Measurements from ENCODE around the gene GNAO1. TPM values are rescaled to one million over a fixed set of nuclear protein-coding genes. Genes with fewer than 3 reads are reported as not detected.

The GNAO1 gene
- total RNA-seq, 1 donor from 2014 or later: 0.53 TPM

DNA sequence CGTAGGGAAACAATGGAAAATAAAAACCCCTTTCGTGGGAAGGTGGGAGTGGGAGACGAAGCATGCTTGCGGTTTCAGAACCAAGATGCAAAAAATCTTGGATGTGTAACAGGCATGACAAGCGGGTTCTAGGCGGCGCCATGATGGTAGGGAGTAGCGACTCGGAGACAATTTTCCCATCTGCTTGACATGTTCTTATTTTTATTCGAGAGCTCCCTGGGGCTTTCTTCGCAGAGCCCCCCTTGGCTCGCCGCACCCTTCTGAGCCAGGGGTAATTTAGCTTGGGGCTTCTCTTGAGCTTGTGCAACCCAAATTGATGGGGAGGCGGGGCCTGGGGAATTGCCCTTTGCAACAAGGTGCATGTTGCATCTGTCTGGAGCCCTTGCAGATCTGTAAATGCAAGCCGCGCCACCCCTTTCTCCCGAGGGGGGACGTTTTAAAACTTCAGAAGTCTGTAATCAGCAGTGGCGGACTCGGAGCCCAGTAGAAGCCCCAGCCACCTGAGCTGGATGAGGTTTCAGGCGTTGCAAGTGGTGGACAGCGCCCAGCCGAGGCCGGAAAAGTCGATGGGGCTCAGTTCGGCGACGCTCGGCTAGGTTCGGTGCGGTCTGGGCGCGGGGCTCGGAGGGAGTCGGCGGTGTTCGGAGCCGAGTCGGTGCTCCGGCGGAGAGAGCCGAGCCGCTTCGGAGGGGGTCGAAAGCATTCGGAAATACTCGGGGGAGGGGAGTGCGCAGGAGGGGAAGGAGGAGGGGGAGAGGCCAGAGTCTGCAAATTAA, 2.9 kb downstream of the GNAO1 start:
- Histone ChIP-seq H3K4me1 (peaks cover 0 to 19% of the 10 kb centered on the region in 2 donors), H3K36me3 (no peaks in the 10 kb centered on the region), H3K27me3 (no peaks in the 10 kb centered on the region), H3K9me3 (no peaks in the 10 kb centered on the region), H3K27ac (no peak overlapping the region), H3K4me3 (peak overlapping the region; percentile 33 to 40)
- TF ChIP-seq, protein P1, sequence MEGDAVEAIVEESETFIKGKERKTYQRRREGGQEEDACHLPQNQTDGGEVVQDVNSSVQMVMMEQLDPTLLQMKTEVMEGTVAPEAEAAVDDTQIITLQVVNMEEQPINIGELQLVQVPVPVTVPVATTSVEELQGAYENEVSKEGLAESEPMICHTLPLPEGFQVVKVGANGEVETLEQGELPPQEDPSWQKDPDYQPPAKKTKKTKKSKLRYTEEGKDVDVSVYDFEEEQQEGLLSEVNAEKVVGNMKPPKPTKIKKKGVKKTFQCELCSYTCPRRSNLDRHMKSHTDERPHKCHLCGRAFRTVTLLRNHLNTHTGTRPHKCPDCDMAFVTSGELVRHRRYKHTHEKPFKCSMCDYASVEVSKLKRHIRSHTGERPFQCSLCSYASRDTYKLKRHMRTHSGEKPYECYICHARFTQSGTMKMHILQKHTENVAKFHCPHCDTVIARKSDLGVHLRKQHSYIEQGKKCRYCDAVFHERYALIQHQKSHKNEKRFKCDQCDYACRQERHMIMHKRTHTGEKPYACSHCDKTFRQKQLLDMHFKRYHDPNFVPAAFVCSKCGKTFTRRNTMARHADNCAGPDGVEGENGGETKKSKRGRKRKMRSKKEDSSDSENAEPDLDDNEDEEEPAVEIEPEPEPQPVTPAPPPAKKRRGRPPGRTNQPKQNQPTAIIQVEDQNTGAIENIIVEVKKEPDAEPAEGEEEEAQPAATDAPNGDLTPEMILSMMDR (IDR thresholded peaks at IDR 0.05): no peak
- intact Hi-C loops (cut with DNase I): loop anchor here (5.0 to 10.0 kb wide), 4 partner anchors 73 to 1259 kb away; partner anchors contain the start of genes IRX5 and MT1E
- DNase-seq (ENCODE audit: low spot score in 2 of 2): peak in 1 of 2 donors; percentile 82

DNA sequence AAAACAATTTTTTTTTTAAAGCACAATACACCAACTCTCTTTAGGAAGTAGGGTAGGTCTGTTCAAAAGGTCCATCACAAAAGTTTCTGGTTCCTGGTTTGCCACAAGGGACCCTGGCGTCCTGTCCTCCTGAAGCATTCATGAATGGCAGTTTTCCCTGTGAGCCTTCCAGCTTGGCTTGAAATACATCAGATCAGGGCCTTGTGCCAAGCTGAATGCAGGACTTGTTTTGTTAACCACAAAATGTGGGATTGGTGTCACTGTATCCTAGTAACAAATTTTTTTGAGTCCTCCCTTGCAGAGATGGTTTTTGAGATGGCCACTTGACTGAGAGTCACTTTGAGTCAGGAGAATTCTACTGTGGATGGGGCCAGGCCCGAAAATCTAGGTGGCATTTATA, 3.9 kb downstream of the GNAO1 start:
- Histone ChIP-seq H3K27ac (no peak overlapping the region), H3K27me3 (no peaks in the 10 kb centered on the region), H3K4me3 (no peak overlapping the region), H3K36me3 (no peaks in the 10 kb centered on the region), H3K4me1 (peaks cover 0 to 15% of the 10 kb centered on the region in 2 donors), H3K9me3 (no peaks in the 10 kb centered on the region)
- TF ChIP-seq, protein P1 (IDR thresholded peaks at IDR 0.05): no peak
- intact Hi-C loops (cut with DNase I): loop anchor here (10.0 kb wide), 1 partner anchor 1260 kb away; the partner anchor contains the start of gene IRX5
- no peak for DNase-seq (ENCODE audit: low spot score in 2 of 2)

DNA sequence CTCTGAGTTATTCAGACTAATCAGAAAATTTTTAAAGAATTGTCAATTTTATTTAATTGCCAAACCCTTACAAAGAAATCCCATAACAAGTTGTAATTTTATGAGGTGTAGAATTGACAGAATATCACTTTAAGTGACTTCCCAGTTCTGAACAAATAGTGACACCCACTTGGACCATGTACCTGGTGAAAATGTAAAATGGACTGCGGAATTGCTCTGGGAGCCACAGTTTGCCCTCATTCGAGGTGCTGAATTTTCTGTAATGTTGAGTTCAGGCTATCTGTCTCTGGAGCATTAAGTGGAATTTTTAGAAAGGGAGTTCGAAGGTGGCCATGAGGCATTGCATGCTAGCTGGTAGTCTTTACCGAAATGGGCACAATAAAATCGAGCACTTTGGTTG, 5.1 kb downstream of the GNAO1 start:
- no peak overlapping the region for H3K27ac ChIP-seq
- H3K9me3 ChIP-seq: no peaks in the 10 kb centered on the region
- H3K36me3 ChIP-seq: no peaks in the 10 kb centered on the region
- peaks cover 0 to 11% of the 10 kb centered on the region in 2 donors for H3K4me1 ChIP-seq
- intact Hi-C loops (cut with DNase I): loop anchor here (10.0 kb wide), 1 partner anchor 1262 kb away; the partner anchor contains the start of gene IRX5
- H3K27me3 ChIP-seq: no peaks in the 10 kb centered on the region
- no peak overlapping the region for H3K4me3 ChIP-seq
- TF ChIP-seq, protein P1 (IDR thresholded peaks at IDR 0.05): no peak
- DNase-seq (ENCODE audit: low spot score in 2 of 2): no peak

DNA sequence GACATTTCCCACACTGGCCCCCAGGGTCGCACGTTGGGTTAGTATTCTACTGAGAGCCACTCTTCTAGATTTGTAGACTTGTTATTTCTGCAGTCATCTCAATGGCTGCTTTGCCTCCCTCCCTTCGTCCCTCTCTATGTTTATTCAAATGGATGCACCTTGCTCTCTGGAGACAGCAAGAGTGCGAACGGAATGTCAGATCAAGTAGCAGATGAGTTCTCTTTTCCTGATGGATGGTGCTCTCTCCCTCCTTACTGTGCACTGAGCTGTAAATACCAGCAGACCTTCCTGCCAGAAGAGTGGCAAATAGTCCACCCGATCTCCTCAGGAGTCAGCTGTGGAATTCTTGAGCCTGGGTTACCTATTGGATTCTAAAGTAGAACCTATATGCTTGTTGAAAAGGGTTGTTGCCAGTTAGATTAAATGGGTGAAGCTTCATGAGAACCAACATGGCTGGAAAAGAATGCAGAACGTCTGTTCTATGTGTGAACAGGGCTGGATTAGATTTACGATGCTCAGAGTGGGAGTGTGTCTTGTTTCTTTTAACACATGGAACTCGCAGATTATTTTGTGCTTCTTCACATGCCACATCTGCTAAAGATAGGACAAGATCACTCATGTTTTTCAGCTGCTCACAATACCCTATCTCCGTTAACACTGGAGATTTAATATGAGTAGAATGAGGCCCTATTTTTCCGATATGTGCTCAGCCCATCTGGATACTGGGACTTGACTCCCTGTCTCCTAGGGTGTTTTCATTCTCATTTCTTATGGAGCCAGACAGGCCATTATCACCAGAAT, 6.1 kb downstream of the GNAO1 start:
- TF ChIP-seq, protein P1 (IDR thresholded peaks at IDR 0.05): no peak
- no peak for DNase-seq (ENCODE audit: low spot score in 2 of 2)
- no peak overlapping the region for H3K4me3 ChIP-seq
- H3K27ac ChIP-seq: no peak overlapping the region
- no peaks in the 10 kb centered on the region for H3K36me3 ChIP-seq
- no peaks in the 10 kb centered on the region for H3K27me3 ChIP-seq
- peaks cover 0 to 3% of the 10 kb centered on the region in 2 donors for H3K4me1 ChIP-seq
- intact Hi-C loops (cut with DNase I): loop anchor here (10.0 kb wide), 1 partner anchor 1263 kb away; the partner anchor contains the start of gene IRX5
- H3K9me3 ChIP-seq: no peaks in the 10 kb centered on the region

DNA sequence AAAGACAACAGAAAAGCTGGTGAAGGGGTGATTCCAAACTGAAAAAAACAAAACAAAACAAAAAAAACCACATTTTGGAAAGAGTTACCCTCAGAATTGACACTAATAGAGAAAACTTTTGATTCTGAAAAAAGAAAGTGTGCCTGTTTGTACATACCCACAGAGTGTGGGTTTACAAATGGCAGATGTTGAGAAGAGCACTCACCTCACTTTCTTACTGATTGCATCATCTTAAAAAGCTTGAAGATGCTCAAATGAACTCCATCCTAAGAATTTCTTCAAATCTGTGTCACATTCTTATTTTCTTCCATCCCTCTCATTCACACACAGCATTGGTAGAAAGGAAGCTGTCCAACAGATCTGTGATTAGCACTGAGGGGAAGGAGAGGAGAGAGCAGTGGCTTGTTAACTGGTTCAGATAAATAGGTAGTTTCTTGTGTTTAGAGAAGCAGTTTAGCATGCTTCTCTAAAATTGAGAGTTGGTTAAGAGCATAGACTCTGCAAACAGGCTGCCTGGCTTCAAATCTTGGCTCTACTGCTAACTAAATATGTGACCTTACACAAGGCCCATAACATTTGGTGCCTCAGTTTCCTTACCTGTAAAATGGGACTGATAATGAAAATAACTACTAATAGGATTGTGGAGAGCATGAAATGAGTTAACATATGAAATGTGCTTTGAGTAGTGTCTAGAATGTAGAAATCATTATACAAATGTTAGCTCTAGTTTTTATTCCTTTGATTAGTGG, 6.9 kb downstream of the GNAO1 start:
- Histone ChIP-seq H3K4me1 (peaks cover 0 to 3% of the 10 kb centered on the region in 2 donors), H3K27me3 (no peaks in the 10 kb centered on the region), H3K9me3 (no peaks in the 10 kb centered on the region), H3K27ac (no peak overlapping the region), H3K36me3 (no peaks in the 10 kb centered on the region), H3K4me3 (no peak overlapping the region)
- DNase-seq (ENCODE audit: low spot score in 2 of 2): no peak
- TF ChIP-seq, protein P1 (IDR thresholded peaks at IDR 0.05): no peak
- intact Hi-C loops (cut with DNase I): loop anchor here (10.0 kb wide), 1 partner anchor 1263 kb away; the partner anchor contains the start of gene IRX5
